Measurements from ENCODE around the gene IFITM1.

DNA sequence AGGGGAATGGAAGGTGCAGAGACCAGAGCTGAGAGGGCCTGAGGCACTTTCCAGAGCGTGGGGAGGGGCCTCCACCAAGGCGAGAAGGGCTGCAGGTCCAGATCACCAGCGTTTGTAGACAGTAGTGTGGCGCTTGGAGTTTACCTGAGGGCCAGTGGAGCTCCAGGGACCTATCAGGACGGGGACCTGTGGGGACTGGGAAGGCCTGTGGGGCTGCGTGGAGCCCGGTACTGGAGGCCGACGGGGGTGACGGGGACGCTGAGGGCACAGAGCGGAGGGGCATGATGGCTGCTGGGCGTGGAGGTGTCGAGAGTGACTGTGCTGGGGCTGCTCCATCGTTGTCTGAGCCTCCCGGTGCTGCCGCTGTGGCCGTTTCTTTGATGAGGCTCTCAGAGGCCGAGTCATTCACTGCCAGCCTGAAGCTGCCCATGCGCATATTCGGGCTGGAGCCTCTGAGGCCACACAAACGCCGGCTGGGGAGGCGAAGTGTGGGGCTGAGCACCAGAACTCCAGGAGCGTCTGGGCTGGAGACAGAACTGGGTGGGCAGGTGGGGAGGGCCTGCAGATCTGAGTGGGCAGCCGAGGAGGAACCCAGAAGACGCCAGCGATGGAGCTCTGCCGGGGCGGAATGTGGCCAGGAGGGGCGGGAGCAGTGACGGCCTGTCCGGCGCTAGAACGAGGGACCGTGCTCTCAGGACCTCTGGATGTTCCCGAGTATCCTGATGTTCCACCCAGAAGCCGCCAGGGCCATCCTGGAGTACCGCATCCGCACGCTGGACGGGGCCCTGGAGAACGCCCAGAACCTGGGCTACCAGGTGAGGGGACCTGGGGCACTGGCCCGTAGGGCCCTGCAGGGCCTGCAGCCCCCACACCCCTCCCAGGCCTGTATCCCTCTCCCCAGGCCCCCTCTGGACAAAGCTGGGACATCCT, 22.3 kb upstream of the IFITM1 start:
- no peak for TF ChIP-seq EZH2phosphoT487 (IDR thresholded peaks at IDR 0.05; ENCODE audit: insufficient read depth, low read depth)
- TF ChIP-seq EZH2 (IDR thresholded peaks at IDR 0.05; ENCODE audit: insufficient read depth, poor library complexity, severe bottlenecking) = no peak
